ENCODE measurements around the gene TMBIM6.

TMBIM6 gene

DNA sequence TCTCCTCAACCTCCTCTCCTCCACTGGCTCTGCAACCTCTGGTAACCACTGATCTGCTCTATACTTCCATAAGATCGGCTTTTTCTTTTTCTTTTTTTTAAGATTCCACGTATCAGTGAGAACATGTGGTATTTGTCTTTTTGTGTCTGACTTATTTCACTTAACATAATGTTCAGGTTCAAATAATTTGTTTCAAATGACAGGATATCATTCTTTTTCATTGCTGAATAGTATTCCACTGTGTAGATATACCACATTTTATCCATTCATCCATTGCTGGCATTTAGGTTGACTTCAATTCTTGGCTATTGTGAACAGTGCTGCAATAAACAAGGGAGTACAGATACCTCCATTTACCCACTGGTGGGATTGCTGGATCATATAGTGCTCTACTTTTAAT lies 46.3 kb downstream of the TMBIM6 start:
- no peak for DNase-seq (ENCODE audit: extremely low read depth, insufficient read length)
- TF ChIP-seq, protein P1, sequence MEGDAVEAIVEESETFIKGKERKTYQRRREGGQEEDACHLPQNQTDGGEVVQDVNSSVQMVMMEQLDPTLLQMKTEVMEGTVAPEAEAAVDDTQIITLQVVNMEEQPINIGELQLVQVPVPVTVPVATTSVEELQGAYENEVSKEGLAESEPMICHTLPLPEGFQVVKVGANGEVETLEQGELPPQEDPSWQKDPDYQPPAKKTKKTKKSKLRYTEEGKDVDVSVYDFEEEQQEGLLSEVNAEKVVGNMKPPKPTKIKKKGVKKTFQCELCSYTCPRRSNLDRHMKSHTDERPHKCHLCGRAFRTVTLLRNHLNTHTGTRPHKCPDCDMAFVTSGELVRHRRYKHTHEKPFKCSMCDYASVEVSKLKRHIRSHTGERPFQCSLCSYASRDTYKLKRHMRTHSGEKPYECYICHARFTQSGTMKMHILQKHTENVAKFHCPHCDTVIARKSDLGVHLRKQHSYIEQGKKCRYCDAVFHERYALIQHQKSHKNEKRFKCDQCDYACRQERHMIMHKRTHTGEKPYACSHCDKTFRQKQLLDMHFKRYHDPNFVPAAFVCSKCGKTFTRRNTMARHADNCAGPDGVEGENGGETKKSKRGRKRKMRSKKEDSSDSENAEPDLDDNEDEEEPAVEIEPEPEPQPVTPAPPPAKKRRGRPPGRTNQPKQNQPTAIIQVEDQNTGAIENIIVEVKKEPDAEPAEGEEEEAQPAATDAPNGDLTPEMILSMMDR (IDR thresholded peaks at IDR 0.05; ENCODE audit: insufficient read depth, low read length, poor library complexity, severe bottlenecking): no peak
- H3K27me3 ChIP-seq (replicated peaks; ENCODE audit: control insufficient read depth, insufficient read depth, low read length): no peaks in the 10 kb centered on the region
- no peaks in the 10 kb centered on the region; the same call in none of the 2 replicates for H3K36me3 ChIP-seq (ENCODE audit: control insufficient read depth, insufficient read depth, low read length)
- H3K4me3 ChIP-seq (replicated peaks; ENCODE audit: low read depth, low read length): no peak overlapping the region

DNA sequence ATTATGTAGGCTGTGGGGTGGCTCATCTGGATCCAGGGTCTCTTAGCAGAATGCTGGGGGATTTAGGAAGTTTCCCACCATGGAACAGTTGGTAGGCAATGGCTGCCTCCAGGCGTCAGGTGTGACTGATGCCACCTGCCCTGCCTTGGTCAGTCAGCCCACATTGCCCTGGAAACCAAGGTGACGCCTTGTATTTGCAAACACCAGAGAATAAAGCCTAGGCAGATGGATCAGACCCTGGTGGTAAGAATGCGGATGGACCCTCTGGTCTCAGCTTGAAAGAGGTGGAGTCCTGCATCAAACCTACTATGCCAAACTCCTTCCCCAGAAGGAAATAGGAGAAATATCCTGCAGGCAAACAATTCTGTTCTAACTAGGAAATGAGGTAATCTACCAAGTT lies 48.6 kb downstream of the TMBIM6 start:
- Histone ChIP-seq H3K4me3 (replicated peaks; ENCODE audit: low read depth, low read length) (no peak overlapping the region), H3K27me3 (replicated peaks; ENCODE audit: control insufficient read depth, insufficient read depth, low read length) (no peaks in the 10 kb centered on the region), H3K36me3 (ENCODE audit: control insufficient read depth, insufficient read depth, low read length) (peaks cover 3% of the 10 kb centered on the region)
- no peak for DNase-seq (ENCODE audit: extremely low read depth, insufficient read length)
- TF ChIP-seq, protein P1 (IDR thresholded peaks at IDR 0.05; ENCODE audit: insufficient read depth, low read length, poor library complexity, severe bottlenecking): no peak

DNA sequence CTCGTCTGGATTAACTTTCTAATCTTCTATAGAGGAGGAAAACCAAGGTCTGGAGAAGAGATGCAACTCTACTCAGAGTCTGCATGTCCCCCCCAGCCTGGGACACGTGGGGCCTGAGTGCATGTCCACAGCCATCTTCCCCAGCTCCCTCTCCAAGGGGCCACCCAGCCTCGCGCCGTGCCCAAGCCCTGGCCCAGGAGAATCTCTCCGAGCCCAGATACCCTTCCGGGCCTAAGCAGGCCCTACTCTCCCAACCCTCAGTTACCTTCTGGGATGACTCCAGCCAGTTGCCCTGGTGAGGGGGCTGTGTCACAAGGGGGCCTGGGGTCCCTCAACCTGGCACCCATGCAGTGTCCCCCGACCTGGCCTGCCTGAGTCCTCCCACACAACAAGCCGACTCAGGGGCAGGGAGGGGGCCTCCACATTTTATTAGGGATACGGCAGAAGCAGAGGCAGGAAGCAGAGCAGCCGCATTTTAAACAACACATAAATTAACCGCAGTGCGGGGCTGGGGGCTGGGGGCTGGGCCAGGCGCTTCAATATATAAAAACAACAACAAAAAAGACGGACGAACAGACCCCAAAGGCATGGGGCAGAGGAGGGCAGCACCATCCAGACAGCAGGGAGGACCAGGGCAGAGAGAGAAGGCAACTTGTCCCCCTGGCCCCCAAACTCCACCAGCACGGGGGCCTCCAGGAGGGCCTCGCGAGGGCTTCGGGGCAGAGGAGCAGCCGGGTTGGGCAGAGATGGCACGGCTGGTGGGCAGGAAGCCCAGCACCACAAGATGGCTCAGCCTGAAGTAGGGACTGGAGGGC lies 49.6 kb downstream of the TMBIM6 start:
- no peak overlapping the region for H3K4me3 ChIP-seq (replicated peaks; ENCODE audit: low read depth, low read length)
- H3K27me3 ChIP-seq (replicated peaks; ENCODE audit: control insufficient read depth, insufficient read depth, low read length): no peaks in the 10 kb centered on the region
- H3K36me3 ChIP-seq (ENCODE audit: control insufficient read depth, insufficient read depth, low read length): peaks cover 3% of the 10 kb centered on the region
- DNase-seq (ENCODE audit: extremely low read depth, insufficient read length): no peak
- TF ChIP-seq, protein P1 (IDR thresholded peaks at IDR 0.05; ENCODE audit: insufficient read depth, low read length, poor library complexity, severe bottlenecking): no peak

DNA sequence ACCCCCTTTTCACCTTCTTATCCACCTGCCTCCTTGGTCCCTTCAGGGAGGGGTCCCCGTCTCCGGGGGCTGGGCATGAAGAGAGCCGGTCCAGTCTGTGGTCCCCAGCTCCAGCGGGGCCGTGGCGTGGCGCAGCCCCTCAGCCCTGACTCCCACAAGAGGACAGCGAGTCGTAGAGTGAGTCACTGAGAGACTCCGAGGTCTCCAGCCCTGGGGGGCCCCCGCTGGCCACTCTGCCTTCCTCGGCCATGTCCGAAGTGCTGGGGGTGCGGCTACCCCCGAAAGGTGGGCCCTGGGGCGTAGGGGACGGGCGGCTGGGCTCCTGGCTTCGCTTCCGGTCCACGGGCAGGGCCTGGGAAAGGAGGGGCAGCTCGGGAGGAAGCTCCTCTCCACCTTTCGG lies 50.3 kb downstream of the TMBIM6 start:
- TF ChIP-seq, protein P1 (IDR thresholded peaks at IDR 0.05; ENCODE audit: insufficient read depth, low read length, poor library complexity, severe bottlenecking): no peak
- no peak for DNase-seq (ENCODE audit: extremely low read depth, insufficient read length)
- peaks cover 9% of the 10 kb centered on the region for H3K36me3 ChIP-seq (ENCODE audit: control insufficient read depth, insufficient read depth, low read length)
- no peak overlapping the region for H3K4me3 ChIP-seq (replicated peaks; ENCODE audit: low read depth, low read length)
- no peaks in the 10 kb centered on the region for H3K27me3 ChIP-seq (replicated peaks; ENCODE audit: control insufficient read depth, insufficient read depth, low read length)

DNA sequence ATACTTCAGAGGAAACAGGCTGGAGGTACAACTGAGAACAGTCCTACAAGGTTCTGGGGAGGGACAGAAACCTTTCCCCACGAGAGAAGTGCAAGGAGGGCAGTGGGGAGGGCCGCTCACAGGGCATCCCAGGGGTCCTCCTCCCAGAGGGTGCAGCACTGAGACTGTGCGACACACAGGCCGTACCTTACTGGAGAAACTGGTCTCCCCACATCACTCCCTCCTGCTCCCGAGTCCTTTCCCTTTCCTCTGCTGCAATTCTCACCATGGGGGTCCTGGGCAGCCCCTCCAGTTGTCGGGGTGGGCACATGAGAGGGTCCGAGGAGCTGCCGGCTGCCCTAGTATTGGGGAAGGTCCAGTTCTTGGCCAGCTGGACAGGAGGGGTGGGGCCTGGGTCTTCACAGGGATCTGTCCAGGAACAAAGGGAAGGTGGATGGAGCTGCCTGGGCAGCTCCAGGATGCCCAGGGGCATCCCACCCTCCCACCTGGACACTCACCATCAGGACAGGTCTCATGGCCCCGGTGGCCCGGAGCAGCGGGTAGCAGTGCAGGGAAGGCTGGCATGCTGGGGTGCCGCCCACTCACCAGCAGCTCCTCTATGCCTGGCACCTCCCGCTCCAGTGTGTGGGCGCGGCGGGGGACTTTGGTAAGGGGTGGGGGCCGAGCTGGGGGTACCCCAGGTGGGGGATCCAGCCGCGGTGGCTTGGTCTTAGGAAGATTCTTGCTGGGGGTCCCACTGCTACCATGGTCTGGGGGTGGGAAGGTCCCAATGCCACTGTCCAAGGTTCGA lies 51.0 kb downstream of the TMBIM6 start:
- H3K27me3 ChIP-seq (replicated peaks; ENCODE audit: control insufficient read depth, insufficient read depth, low read length): no peaks in the 10 kb centered on the region
- TF ChIP-seq, protein P1 (IDR thresholded peaks at IDR 0.05; ENCODE audit: insufficient read depth, low read length, poor library complexity, severe bottlenecking): no peak
- no peak for DNase-seq (ENCODE audit: extremely low read depth, insufficient read length)
- H3K36me3 ChIP-seq (ENCODE audit: control insufficient read depth, insufficient read depth, low read length): peaks cover 12% of the 10 kb centered on the region
- H3K4me3 ChIP-seq (replicated peaks; ENCODE audit: low read depth, low read length): no peak overlapping the region
